Activated naive CD4-positive, alpha-beta T cell treated with anti-CD3 and anti-CD28 coated beads, Interleukin-2, amount 50 U/mL, for 24 hours (primary cell): ENCODE measurements around the gene SLA2.
"Not testable (repeated sequence)": the region's sequence is repeated elsewhere in the genome, so short reads cannot be mapped to it uniquely, and the experiment has no call there.

ENCODE experiments used
- H3K27ac Mint-ChIP-seq: one replicate; pipeline ENCODE4 v1.8.0; 2021; ENCODE audit warnings: mild to moderate bottlenecking, mixed read lengths
- H3K27me3 Mint-ChIP-seq: one replicate; pipeline ENCODE4 v1.8.0; 2021; ENCODE audit warnings: mixed read lengths
- H3K36me3 Mint-ChIP-seq: one replicate; pipeline ENCODE4 v1.8.0; 2021; ENCODE audit warnings: mixed read lengths
- H3K4me1 Mint-ChIP-seq: one replicate; pipeline ENCODE4 v1.8.0; 2021; ENCODE audit warnings: mixed read lengths
- H3K4me3 Mint-ChIP-seq: one replicate; pipeline ENCODE4 v1.8.0; 2021; ENCODE audit warnings: mild to moderate bottlenecking, mixed read lengths
- H3K9me3 Mint-ChIP-seq: one replicate; pipeline ENCODE4 v1.8.0; 2021; ENCODE audit warnings: mixed read lengths

The SLA2 gene

GRCh38 chr20:36656733-36657132 is 10.7 kb upstream of the SLA2 start:
- Mint-ChIP-seq H3K27me3 (no peaks in the 10 kb centered on the region), H3K36me3 (peaks cover 9% of the 10 kb centered on the region), H3K4me1 (peaks cover 21% of the 10 kb centered on the region), H3K9me3 (no peaks in the 10 kb centered on the region), H3K27ac (no peak overlapping the region), H3K4me3 (no peak overlapping the region)

- H3K27ac Mint-ChIP-seq = no peak overlapping the region
- peaks cover 13% of the 10 kb centered on the region for H3K4me1 Mint-ChIP-seq
- peaks cover 7% of the 10 kb centered on the region for H3K36me3 Mint-ChIP-seq
Observed at GRCh38 chr20:36655004-36655403, 9.0 kb upstream of the SLA2 start.

GRCh38 chr20:36654506-36654905 is 8.5 kb upstream of the SLA2 start:
- Mint-ChIP-seq H3K36me3 (peaks cover 6% of the 10 kb centered on the region), H3K4me3 (no peak overlapping the region), H3K9me3 (no peaks in the 10 kb centered on the region), H3K27me3 (no peaks in the 10 kb centered on the region), H3K27ac (no peak overlapping the region), H3K4me1 (peaks cover 13% of the 10 kb centered on the region)

More at GRCh38 chr20:36655004-36655403, 9.0 kb upstream of the SLA2 start:
- Mint-ChIP-seq H3K4me3 (no peak overlapping the region), H3K27me3 (no peaks in the 10 kb centered on the region), H3K9me3 (no peaks in the 10 kb centered on the region)

GRCh38 chr20:36653456-36653855 is 7.5 kb upstream of the SLA2 start:
- Mint-ChIP-seq H3K27ac (no peak overlapping the region), H3K36me3 (peaks cover 6% of the 10 kb centered on the region), H3K4me3 (no peak overlapping the region), H3K27me3 (no peaks in the 10 kb centered on the region), H3K9me3 (no peaks in the 10 kb centered on the region), H3K4me1 (peaks cover 8% of the 10 kb centered on the region)

- no peaks in the 10 kb centered on the region for H3K27me3 Mint-ChIP-seq
- peak overlapping the region; percentile 84 for H3K27ac Mint-ChIP-seq
- peaks cover 47% of the 10 kb centered on the region for H3K4me1 Mint-ChIP-seq
- H3K9me3 Mint-ChIP-seq = no peaks in the 10 kb centered on the region
- peaks cover 6% of the 10 kb centered on the region for H3K36me3 Mint-ChIP-seq
- H3K4me3 Mint-ChIP-seq = peak overlapping the region; percentile 73
Observed at GRCh38 chr20:36647196-36648121, 1.5 kb upstream of the SLA2 start.

GRCh38 chr20:36646678-36647077 is 682 bp upstream of the SLA2 start:
- peak overlapping the region; percentile 100 for H3K27ac Mint-ChIP-seq
- no peaks in the 10 kb centered on the region for H3K27me3 Mint-ChIP-seq
- H3K4me3 Mint-ChIP-seq = peak overlapping the region; percentile 97
- H3K4me1 Mint-ChIP-seq = peaks cover 53% of the 10 kb centered on the region
- no peaks in the 10 kb centered on the region for H3K9me3 Mint-ChIP-seq
- peaks cover 6% of the 10 kb centered on the region for H3K36me3 Mint-ChIP-seq

GRCh38 chr20:36645353-36645752 is 643 bp downstream of the SLA2 start:
- H3K36me3 Mint-ChIP-seq = peaks cover 8% of the 10 kb centered on the region
- peak overlapping the region; percentile 97 for H3K4me3 Mint-ChIP-seq
- no peaks in the 10 kb centered on the region for H3K27me3 Mint-ChIP-seq
- peaks cover 57% of the 10 kb centered on the region for H3K4me1 Mint-ChIP-seq
- peak overlapping the region; percentile 100 for H3K27ac Mint-ChIP-seq
- H3K9me3 Mint-ChIP-seq = no peaks in the 10 kb centered on the region

GRCh38 chr20:36644706-36645095 is 1.3 kb downstream of the SLA2 start:
- Mint-ChIP-seq H3K36me3 (peaks cover 8% of the 10 kb centered on the region), H3K4me3 (peak overlapping the region; percentile 97), H3K9me3 (no peaks in the 10 kb centered on the region), H3K27ac (peak overlapping the region; percentile 100), H3K4me1 (peaks cover 57% of the 10 kb centered on the region), H3K27me3 (no peaks in the 10 kb centered on the region)

GRCh38 chr20:36644032-36644705 is 1.8 kb downstream of the SLA2 start:
- Mint-ChIP-seq H3K27me3 (no peaks in the 10 kb centered on the region), H3K4me3 (peak overlapping the region; percentile 97), H3K9me3 (no peaks in the 10 kb centered on the region), H3K4me1 (peaks cover 57% of the 10 kb centered on the region), H3K36me3 (peaks cover 8% of the 10 kb centered on the region), H3K27ac (peak overlapping the region; percentile 100)

GRCh38 chr20:36642136-36642535 is 3.9 kb downstream of the SLA2 start:
- H3K4me1 Mint-ChIP-seq = peaks cover 51% of the 10 kb centered on the region
- peak overlapping the region; percentile 95 for H3K27ac Mint-ChIP-seq
- peak overlapping the region; percentile 64 for H3K4me3 Mint-ChIP-seq
- H3K36me3 Mint-ChIP-seq = peaks cover 8% of the 10 kb centered on the region
- H3K27me3 Mint-ChIP-seq = no peaks in the 10 kb centered on the region
- no peaks in the 10 kb centered on the region for H3K9me3 Mint-ChIP-seq

GRCh38 chr20:36641506-36641843 is 4.5 kb downstream of the SLA2 start:
- H3K27me3 Mint-ChIP-seq = no peaks in the 10 kb centered on the region
- H3K9me3 Mint-ChIP-seq = no peaks in the 10 kb centered on the region
- H3K27ac Mint-ChIP-seq = peak overlapping the region; percentile 86
- H3K4me3 Mint-ChIP-seq = no peak overlapping the region
- H3K4me1 Mint-ChIP-seq = peaks cover 45% of the 10 kb centered on the region
- H3K36me3 Mint-ChIP-seq = peaks cover 8% of the 10 kb centered on the region

GRCh38 chr20:36638876-36639400 is 7.1 kb downstream of the SLA2 start:
- not testable (repeated sequence) for H3K27ac Mint-ChIP-seq

GRCh38 chr20:36634342-36634741 is 11.7 kb downstream of the SLA2 start:
- no peaks in the 10 kb centered on the region for H3K27me3 Mint-ChIP-seq
- no peak overlapping the region for H3K4me3 Mint-ChIP-seq
- H3K27ac Mint-ChIP-seq = peak overlapping the region; percentile 84
- H3K9me3 Mint-ChIP-seq = no peaks in the 10 kb centered on the region
- H3K4me1 Mint-ChIP-seq = peaks cover 30% of the 10 kb centered on the region
- peaks cover 10% of the 10 kb centered on the region for H3K36me3 Mint-ChIP-seq

More at GRCh38 chr20:36638876-36639400, 7.1 kb downstream of the SLA2 start:
- H3K27me3 Mint-ChIP-seq, H3K36me3 Mint-ChIP-seq, H3K9me3 Mint-ChIP-seq, H3K4me3 Mint-ChIP-seq: not testable (repeated sequence)
- peaks cover 26% of the 10 kb centered on the region for H3K4me1 Mint-ChIP-seq

GRCh38 chr20:36633285-36633772 is 12.7 kb downstream of the SLA2 start:
- no peaks in the 10 kb centered on the region for H3K27me3 Mint-ChIP-seq

GRCh38 chr20:36632487-36633284 is 13.3 kb downstream of the SLA2 start:
- H3K27ac Mint-ChIP-seq = peak overlapping the region; percentile 77
- H3K27me3 Mint-ChIP-seq = no peaks in the 10 kb centered on the region
- no peak overlapping the region for H3K4me3 Mint-ChIP-seq

More at GRCh38 chr20:36633285-36633772, 12.7 kb downstream of the SLA2 start:
- H3K9me3 Mint-ChIP-seq = no peaks in the 10 kb centered on the region
- peaks cover 35% of the 10 kb centered on the region for H3K4me1 Mint-ChIP-seq
- H3K4me3 Mint-ChIP-seq = no peak overlapping the region
- H3K36me3 Mint-ChIP-seq = peaks cover 12% of the 10 kb centered on the region
- no peak overlapping the region for H3K27ac Mint-ChIP-seq

More at GRCh38 chr20:36632487-36633284, 13.3 kb downstream of the SLA2 start:
- Mint-ChIP-seq H3K9me3 (no peaks in the 10 kb centered on the region), H3K4me1 (peaks cover 40% of the 10 kb centered on the region), H3K36me3 (peaks cover 12% of the 10 kb centered on the region)
